ENCODE data around the gene SKAP1.
"Not testable (repeated sequence)": the region's sequence is repeated elsewhere in the genome, so short reads cannot be mapped to it uniquely, and the experiment has no call there.

The SKAP1 gene

GRCh38 chr17:48363161-48363560 lies 66.9 kb downstream of the SKAP1 start:
- DNase-seq = no peak

- not testable (repeated sequence) for DNase-seq
Measured at GRCh38 chr17:48360861-48361633, 69.0 kb downstream of the SKAP1 start.

GRCh38 chr17:48357779-48358602 lies 72.0 kb downstream of the SKAP1 start:
- no peak for DNase-seq

- DNase-seq = no peak
Measured at GRCh38 chr17:48356866-48357265, 73.1 kb downstream of the SKAP1 start.

GRCh38 chr17:48352630-48353029 lies 77.4 kb downstream of the SKAP1 start:
- DNase-seq = peak; percentile 18

GRCh38 chr17:48351911-48352332 lies 78.1 kb downstream of the SKAP1 start:
- DNase-seq = no peak

- DNase-seq = no peak
Measured at GRCh38 chr17:48348352-48348751, 81.7 kb downstream of the SKAP1 start.

GRCh38 chr17:48347177-48347576 lies 82.8 kb downstream of the SKAP1 start:
- DNase-seq = no peak

GRCh38 chr17:48344251-48344650 lies 85.8 kb downstream of the SKAP1 start:
- no peak for DNase-seq

- DNase-seq = no peak
Measured at GRCh38 chr17:48340916-48341315, 89.1 kb downstream of the SKAP1 start.

- DNase-seq = no peak
Measured at GRCh38 chr17:48338720-48339119, 91.3 kb downstream of the SKAP1 start.

GRCh38 chr17:48337903-48338302 lies 92.1 kb downstream of the SKAP1 start:
- not testable (repeated sequence) for DNase-seq

GRCh38 chr17:48336986-48337385 lies 93.0 kb downstream of the SKAP1 start:
- DNase-seq = no peak

- no peak for DNase-seq
Measured at GRCh38 chr17:48335858-48336500, 94.0 kb downstream of the SKAP1 start.

GRCh38 chr17:48335146-48335784 lies 94.7 kb downstream of the SKAP1 start:
- no peak for DNase-seq

GRCh38 chr17:48333034-48333530 lies 96.9 kb downstream of the SKAP1 start:
- no peak for DNase-seq

GRCh38 chr17:48330887-48331286 lies 99.1 kb downstream of the SKAP1 start:
- no peak for DNase-seq

- DNase-seq = no peak
Measured at GRCh38 chr17:48330421-48330820, 99.6 kb downstream of the SKAP1 start.

GRCh38 chr17:48328457-48328856 lies 101.6 kb downstream of the SKAP1 start:
- DNase-seq = no peak

- no peak for DNase-seq
Measured at GRCh38 chr17:48326310-48326709, 103.7 kb downstream of the SKAP1 start.

GRCh38 chr17:48322060-48322459 lies 108.0 kb downstream of the SKAP1 start:
- DNase-seq = no peak

GRCh38 chr17:48317732-48318131 lies 112.3 kb downstream of the SKAP1 start:
- no peak for DNase-seq

- no peak for DNase-seq
Measured at GRCh38 chr17:48314716-48315115, 115.3 kb downstream of the SKAP1 start.
